ENCODE results near the gene ITPR1.

Gene ITPR1

GRCh38 chr3:4546346-4547178 lies 53.4 kb downstream of the ITPR1 start:
- Histone ChIP-seq H3K4me3 (ENCODE audit: low read length) (no peak overlapping the region), H3K36me3 (ENCODE audit: control insufficient read depth, insufficient read depth, low read length, severe bottlenecking) (no peaks in the 10 kb centered on the region), H3K27me3 (replicated peaks; ENCODE audit: control insufficient read depth, insufficient read depth, low read length) (no peaks in the 10 kb centered on the region), H3K9me3 (ENCODE audit: control insufficient read depth, low read length) (no peaks in the 10 kb centered on the region), H3K4me1 (ENCODE audit: control insufficient read depth, insufficient read depth, low read length) (no peaks in the 10 kb centered on the region), H3K9ac (ENCODE audit: low read length) (no peak overlapping the region)
- DNase-seq (ENCODE audit: low read depth) = no peak

GRCh38 chr3:4547799-4548198 lies 54.7 kb downstream of the ITPR1 start:
- no peaks in the 10 kb centered on the region for H3K36me3 ChIP-seq (ENCODE audit: control insufficient read depth, insufficient read depth, low read length, severe bottlenecking)
- no peak overlapping the region for H3K4me3 ChIP-seq (ENCODE audit: low read length)
- no peaks in the 10 kb centered on the region for H3K4me1 ChIP-seq (ENCODE audit: control insufficient read depth, insufficient read depth, low read length)
- H3K9ac ChIP-seq (ENCODE audit: low read length) = no peak overlapping the region
- H3K9me3 ChIP-seq (ENCODE audit: control insufficient read depth, low read length) = no peaks in the 10 kb centered on the region
- H3K27me3 ChIP-seq (replicated peaks; ENCODE audit: control insufficient read depth, insufficient read depth, low read length) = no peaks in the 10 kb centered on the region
- no peak for DNase-seq (ENCODE audit: low read depth)

GRCh38 chr3:4548356-4548755 lies 55.2 kb downstream of the ITPR1 start:
- Histone ChIP-seq H3K4me3 (ENCODE audit: low read length) (no peak overlapping the region), H3K27me3 (replicated peaks; ENCODE audit: control insufficient read depth, insufficient read depth, low read length) (no peaks in the 10 kb centered on the region), H3K36me3 (ENCODE audit: control insufficient read depth, insufficient read depth, low read length, severe bottlenecking) (no peaks in the 10 kb centered on the region), H3K4me1 (ENCODE audit: control insufficient read depth, insufficient read depth, low read length) (no peaks in the 10 kb centered on the region), H3K9ac (ENCODE audit: low read length) (no peak overlapping the region), H3K9me3 (ENCODE audit: control insufficient read depth, low read length) (no peaks in the 10 kb centered on the region)
- no peak for DNase-seq (ENCODE audit: low read depth)

- Histone ChIP-seq H3K4me1 (ENCODE audit: control insufficient read depth, insufficient read depth, low read length) (no peaks in the 10 kb centered on the region), H3K27me3 (replicated peaks; ENCODE audit: control insufficient read depth, insufficient read depth, low read length) (no peaks in the 10 kb centered on the region), H3K9ac (ENCODE audit: low read length) (no peak overlapping the region), H3K36me3 (ENCODE audit: control insufficient read depth, insufficient read depth, low read length, severe bottlenecking) (no peaks in the 10 kb centered on the region), H3K9me3 (ENCODE audit: control insufficient read depth, low read length) (no peaks in the 10 kb centered on the region), H3K4me3 (ENCODE audit: low read length) (no peak overlapping the region)
- DNase-seq (ENCODE audit: low read depth) = no peak
Measured at GRCh38 chr3:4548780-4549179, 55.6 kb downstream of the ITPR1 start.

- Histone ChIP-seq H3K36me3 (ENCODE audit: control insufficient read depth, insufficient read depth, low read length, severe bottlenecking) (no peaks in the 10 kb centered on the region), H3K9ac (ENCODE audit: low read length) (no peak overlapping the region), H3K27me3 (replicated peaks; ENCODE audit: control insufficient read depth, insufficient read depth, low read length) (no peaks in the 10 kb centered on the region), H3K4me3 (ENCODE audit: low read length) (no peak overlapping the region), H3K9me3 (ENCODE audit: control insufficient read depth, low read length) (no peaks in the 10 kb centered on the region), H3K4me1 (ENCODE audit: control insufficient read depth, insufficient read depth, low read length) (no peaks in the 10 kb centered on the region)
- no peak for DNase-seq (ENCODE audit: low read depth)
Measured at GRCh38 chr3:4549896-4550295, 56.7 kb downstream of the ITPR1 start.

- no peaks in the 10 kb centered on the region for H3K27me3 ChIP-seq (replicated peaks; ENCODE audit: control insufficient read depth, insufficient read depth, low read length)
- no peaks in the 10 kb centered on the region for H3K4me1 ChIP-seq (ENCODE audit: control insufficient read depth, insufficient read depth, low read length)
- no peaks in the 10 kb centered on the region for H3K36me3 ChIP-seq (ENCODE audit: control insufficient read depth, insufficient read depth, low read length, severe bottlenecking)
- no peak for DNase-seq (ENCODE audit: low read depth)
- no peaks in the 10 kb centered on the region for H3K9me3 ChIP-seq (ENCODE audit: control insufficient read depth, low read length)
- H3K4me3 ChIP-seq (ENCODE audit: low read length) = no peak overlapping the region
- no peak overlapping the region for H3K9ac ChIP-seq (ENCODE audit: low read length)
Measured at GRCh38 chr3:4551051-4551711, 58.0 kb downstream of the ITPR1 start.

- Histone ChIP-seq H3K27me3 (replicated peaks; ENCODE audit: control insufficient read depth, insufficient read depth, low read length) (no peaks in the 10 kb centered on the region), H3K9me3 (ENCODE audit: control insufficient read depth, low read length) (no peaks in the 10 kb centered on the region), H3K4me3 (ENCODE audit: low read length) (no peak overlapping the region), H3K9ac (ENCODE audit: low read length) (no peak overlapping the region), H3K4me1 (ENCODE audit: control insufficient read depth, insufficient read depth, low read length) (no peaks in the 10 kb centered on the region), H3K36me3 (ENCODE audit: control insufficient read depth, insufficient read depth, low read length, severe bottlenecking) (no peaks in the 10 kb centered on the region)
- DNase-seq (ENCODE audit: low read depth) = no peak
Measured at GRCh38 chr3:4551794-4552442, 58.8 kb downstream of the ITPR1 start.

GRCh38 chr3:4552811-4553210 lies 59.7 kb downstream of the ITPR1 start:
- H3K36me3 ChIP-seq (ENCODE audit: control insufficient read depth, insufficient read depth, low read length, severe bottlenecking) = no peaks in the 10 kb centered on the region
- no peak for DNase-seq (ENCODE audit: low read depth)
- no peaks in the 10 kb centered on the region for H3K27me3 ChIP-seq (replicated peaks; ENCODE audit: control insufficient read depth, insufficient read depth, low read length)
- H3K9ac ChIP-seq (ENCODE audit: low read length) = no peak overlapping the region
- H3K4me1 ChIP-seq (ENCODE audit: control insufficient read depth, insufficient read depth, low read length) = no peaks in the 10 kb centered on the region
- no peaks in the 10 kb centered on the region for H3K9me3 ChIP-seq (ENCODE audit: control insufficient read depth, low read length)
- no peak overlapping the region for H3K4me3 ChIP-seq (ENCODE audit: low read length)

GRCh38 chr3:4561661-4562060 lies 68.5 kb downstream of the ITPR1 start:
- Histone ChIP-seq H3K27me3 (replicated peaks; ENCODE audit: control insufficient read depth, insufficient read depth, low read length) (no peaks in the 10 kb centered on the region), H3K9me3 (ENCODE audit: control insufficient read depth, low read length) (no peaks in the 10 kb centered on the region), H3K9ac (ENCODE audit: low read length) (no peak overlapping the region), H3K4me3 (ENCODE audit: low read length) (no peak overlapping the region), H3K4me1 (ENCODE audit: control insufficient read depth, insufficient read depth, low read length) (peaks cover 14% of the 10 kb centered on the region), H3K36me3 (ENCODE audit: control insufficient read depth, insufficient read depth, low read length, severe bottlenecking) (no peaks in the 10 kb centered on the region)
- DNase-seq (ENCODE audit: low read depth) = no peak

GRCh38 chr3:4562595-4562994 lies 69.4 kb downstream of the ITPR1 start:
- Histone ChIP-seq H3K4me3 (ENCODE audit: low read length) (no peak overlapping the region), H3K9me3 (ENCODE audit: control insufficient read depth, low read length) (no peaks in the 10 kb centered on the region), H3K9ac (ENCODE audit: low read length) (no peak overlapping the region), H3K4me1 (ENCODE audit: control insufficient read depth, insufficient read depth, low read length) (peaks cover 16% of the 10 kb centered on the region), H3K27me3 (replicated peaks; ENCODE audit: control insufficient read depth, insufficient read depth, low read length) (no peaks in the 10 kb centered on the region), H3K36me3 (ENCODE audit: control insufficient read depth, insufficient read depth, low read length, severe bottlenecking) (no peaks in the 10 kb centered on the region)
- no peak for DNase-seq (ENCODE audit: low read depth)

GRCh38 chr3:4564270-4564669 lies 71.1 kb downstream of the ITPR1 start:
- no peaks in the 10 kb centered on the region for H3K9me3 ChIP-seq (ENCODE audit: control insufficient read depth, low read length)

More at GRCh38 chr3:4564270-4564669, 71.1 kb downstream of the ITPR1 start:
- Histone ChIP-seq H3K4me1 (ENCODE audit: control insufficient read depth, insufficient read depth, low read length) (peaks cover 16% of the 10 kb centered on the region), H3K4me3 (ENCODE audit: low read length) (no peak overlapping the region), H3K9ac (ENCODE audit: low read length) (no peak overlapping the region), H3K27me3 (replicated peaks; ENCODE audit: control insufficient read depth, insufficient read depth, low read length) (no peaks in the 10 kb centered on the region), H3K36me3 (ENCODE audit: control insufficient read depth, insufficient read depth, low read length, severe bottlenecking) (no peaks in the 10 kb centered on the region)
- DNase-seq (ENCODE audit: low read depth) = no peak

Measured in adipocyte (in vitro differentiated cells).